ENCODE results near the gene CRACDL.

CRACDL gene

DNA sequence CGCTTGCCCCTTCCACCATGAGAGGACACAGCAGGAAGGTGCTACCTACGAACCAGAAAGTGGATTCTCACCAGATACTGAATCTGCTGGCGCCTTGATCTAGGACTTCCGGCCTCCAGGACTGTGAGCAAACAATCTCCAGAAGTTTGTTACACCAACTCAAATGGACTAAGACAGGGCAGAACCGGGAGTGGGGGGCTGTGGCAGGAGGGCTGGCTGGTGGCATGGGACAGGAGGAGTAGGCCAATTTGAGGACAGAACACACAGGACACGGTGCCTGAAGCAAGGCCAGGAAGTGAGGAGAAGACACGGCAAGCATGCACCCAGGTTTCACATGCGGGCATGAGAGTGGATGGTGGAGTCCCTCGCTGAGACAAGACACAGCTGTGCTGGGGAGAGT lies 40.1 kb downstream of the CRACDL start:
- Histone ChIP-seq H4K20me1 (ENCODE audit: control insufficient read depth, insufficient read depth, low read depth, low read length) (no peaks in the 10 kb centered on the region), H3K4me1 (ENCODE audit: control insufficient read depth, low read length) (no peaks in the 10 kb centered on the region), H3K27me3 (ENCODE audit: control insufficient read depth, low read length) (no peaks in the 10 kb centered on the region), H3K79me2 (ENCODE audit: control insufficient read depth, low read length) (no peaks in the 10 kb centered on the region), H3K4me2 (ENCODE audit: low read length) (no peak overlapping the region), H3K9me2 (replicated peaks; ENCODE audit: control insufficient read depth, low read length) (no peaks in the 10 kb centered on the region), H3F3A (ENCODE audit: control insufficient read depth, insufficient read depth) (no peaks in the 10 kb centered on the region), H3K36me3 (ENCODE audit: control insufficient read depth, low read length) (no peaks in the 10 kb centered on the region), H3K4me3 (ENCODE audit: low read length) (no peak overlapping the region), H3K9me3 (ENCODE audit: control insufficient read depth, insufficient read depth, low read length) (no peaks in the 10 kb centered on the region), H3K27ac (ENCODE audit: low read depth, low read length) (no peak overlapping the region)
- TF ChIP-seq EZH2phosphoT487 (IDR thresholded peaks at IDR 0.05; ENCODE audit: borderline replicate concordance, low read length): no peak
- TF ChIP-seq, protein P1, sequence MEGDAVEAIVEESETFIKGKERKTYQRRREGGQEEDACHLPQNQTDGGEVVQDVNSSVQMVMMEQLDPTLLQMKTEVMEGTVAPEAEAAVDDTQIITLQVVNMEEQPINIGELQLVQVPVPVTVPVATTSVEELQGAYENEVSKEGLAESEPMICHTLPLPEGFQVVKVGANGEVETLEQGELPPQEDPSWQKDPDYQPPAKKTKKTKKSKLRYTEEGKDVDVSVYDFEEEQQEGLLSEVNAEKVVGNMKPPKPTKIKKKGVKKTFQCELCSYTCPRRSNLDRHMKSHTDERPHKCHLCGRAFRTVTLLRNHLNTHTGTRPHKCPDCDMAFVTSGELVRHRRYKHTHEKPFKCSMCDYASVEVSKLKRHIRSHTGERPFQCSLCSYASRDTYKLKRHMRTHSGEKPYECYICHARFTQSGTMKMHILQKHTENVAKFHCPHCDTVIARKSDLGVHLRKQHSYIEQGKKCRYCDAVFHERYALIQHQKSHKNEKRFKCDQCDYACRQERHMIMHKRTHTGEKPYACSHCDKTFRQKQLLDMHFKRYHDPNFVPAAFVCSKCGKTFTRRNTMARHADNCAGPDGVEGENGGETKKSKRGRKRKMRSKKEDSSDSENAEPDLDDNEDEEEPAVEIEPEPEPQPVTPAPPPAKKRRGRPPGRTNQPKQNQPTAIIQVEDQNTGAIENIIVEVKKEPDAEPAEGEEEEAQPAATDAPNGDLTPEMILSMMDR (IDR thresholded peaks at IDR 0.05; ENCODE audit: low read depth, low read length, poor library complexity, severe bottlenecking): no peak

DNA sequence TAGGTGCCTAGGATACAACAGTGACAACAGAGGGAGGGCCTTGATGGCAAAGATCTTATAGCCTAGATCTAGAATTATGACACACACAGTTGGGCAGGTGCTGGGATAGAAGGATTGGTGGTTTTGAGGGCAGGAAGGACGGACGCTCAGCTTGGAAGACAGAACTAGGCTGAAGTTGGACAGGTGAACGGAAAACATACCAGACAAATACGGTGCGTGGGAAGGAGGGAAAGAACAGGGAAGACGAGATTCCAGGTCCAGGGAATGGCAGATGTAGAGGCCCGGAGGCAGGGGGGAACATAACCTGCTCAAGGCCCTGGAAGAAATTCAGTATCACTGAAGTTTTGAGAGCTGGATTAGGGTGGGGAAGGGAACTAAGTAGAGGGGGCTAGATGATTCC lies 40.8 kb downstream of the CRACDL start:
- no peak overlapping the region for H3K4me3 ChIP-seq (ENCODE audit: low read length)
- no peaks in the 10 kb centered on the region for H3K27me3 ChIP-seq (ENCODE audit: control insufficient read depth, low read length)
- H3K9me3 ChIP-seq (ENCODE audit: control insufficient read depth, insufficient read depth, low read length): no peaks in the 10 kb centered on the region
- H3K9me2 ChIP-seq (replicated peaks; ENCODE audit: control insufficient read depth, low read length): no peaks in the 10 kb centered on the region
- TF ChIP-seq, protein P1 (IDR thresholded peaks at IDR 0.05; ENCODE audit: low read depth, low read length, poor library complexity, severe bottlenecking): no peak
- H4K20me1 ChIP-seq (ENCODE audit: control insufficient read depth, insufficient read depth, low read depth, low read length): no peaks in the 10 kb centered on the region
- H3K79me2 ChIP-seq (ENCODE audit: control insufficient read depth, low read length): no peaks in the 10 kb centered on the region
- no peaks in the 10 kb centered on the region for H3F3A ChIP-seq (ENCODE audit: control insufficient read depth, insufficient read depth)
- no peaks in the 10 kb centered on the region for H3K36me3 ChIP-seq (ENCODE audit: control insufficient read depth, low read length)
- no peak overlapping the region for H3K4me2 ChIP-seq (ENCODE audit: low read length)
- no peak overlapping the region for H3K27ac ChIP-seq (ENCODE audit: low read depth, low read length)
- no peaks in the 10 kb centered on the region for H3K4me1 ChIP-seq (ENCODE audit: control insufficient read depth, low read length)

DNA sequence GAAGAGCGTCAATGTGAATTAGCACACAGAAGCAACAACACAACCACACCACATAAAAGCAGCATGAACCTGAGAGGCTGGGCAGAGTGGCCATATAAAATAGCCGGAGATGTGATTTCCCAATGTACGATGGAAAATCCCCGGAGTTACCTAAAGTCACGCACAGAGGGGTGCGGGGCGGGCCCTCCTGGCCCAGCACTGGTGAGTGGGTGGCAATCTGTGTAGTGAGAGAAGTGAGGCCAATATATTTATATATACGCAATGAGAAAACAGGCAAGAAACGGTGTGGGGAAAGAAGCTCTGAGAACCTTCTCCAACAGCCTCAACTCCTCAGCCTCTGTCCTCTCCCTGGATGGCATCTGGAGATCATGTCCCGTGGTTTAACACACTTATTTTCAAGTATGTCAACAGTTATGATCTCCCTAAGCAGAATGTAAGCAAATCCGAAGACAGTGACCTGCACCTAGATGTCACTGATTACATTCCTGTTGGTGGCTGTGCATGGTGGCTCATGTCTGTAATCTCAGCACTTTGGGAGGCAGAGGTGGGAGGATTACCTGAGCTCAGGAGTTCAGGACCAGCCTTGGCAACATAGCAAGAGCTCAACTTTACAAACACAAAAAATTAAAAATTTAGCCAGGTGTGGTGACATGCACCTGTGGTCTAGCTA lies 41.6 kb downstream of the CRACDL start:
- no peaks in the 10 kb centered on the region for H3K9me2 ChIP-seq (replicated peaks; ENCODE audit: control insufficient read depth, low read length)
- no peak overlapping the region for H3K4me3 ChIP-seq (ENCODE audit: low read length)
- H4K20me1 ChIP-seq (ENCODE audit: control insufficient read depth, insufficient read depth, low read depth, low read length): no peaks in the 10 kb centered on the region
- H3F3A ChIP-seq (ENCODE audit: control insufficient read depth, insufficient read depth): no peaks in the 10 kb centered on the region
- TF ChIP-seq, protein P1 (IDR thresholded peaks at IDR 0.05; ENCODE audit: low read depth, low read length, poor library complexity, severe bottlenecking): no peak
- TF ChIP-seq EZH2phosphoT487 (IDR thresholded peaks at IDR 0.05; ENCODE audit: borderline replicate concordance, low read length): no peak
- no peak overlapping the region for H3K27ac ChIP-seq (ENCODE audit: low read depth, low read length)
- H3K79me2 ChIP-seq (ENCODE audit: control insufficient read depth, low read length): no peaks in the 10 kb centered on the region
- H3K27me3 ChIP-seq (ENCODE audit: control insufficient read depth, low read length): peaks cover 2% of the 10 kb centered on the region; the same call in 1 of the 2 replicates
- H3K36me3 ChIP-seq (ENCODE audit: control insufficient read depth, low read length): no peaks in the 10 kb centered on the region
- H3K4me1 ChIP-seq (ENCODE audit: control insufficient read depth, low read length): no peaks in the 10 kb centered on the region
- no peak overlapping the region for H3K4me2 ChIP-seq (ENCODE audit: low read length)
- H3K9me3 ChIP-seq (ENCODE audit: control insufficient read depth, insufficient read depth, low read length): no peaks in the 10 kb centered on the region

All from DOHH2 (cell line).